HG02981 (cell line): ENCODE results near the gene RING1.

Experiments used
- ATAC-seq: cut with Tn5 transposase; IDR thresholded peaks from one replicate; pipeline ENCODE4 v1.9.1; 2021; ENCODE audit warnings: mild to moderate bottlenecking, moderate library complexity; ENCODE audit not compliant: unreplicated experiment

RING1 gene

DNA sequence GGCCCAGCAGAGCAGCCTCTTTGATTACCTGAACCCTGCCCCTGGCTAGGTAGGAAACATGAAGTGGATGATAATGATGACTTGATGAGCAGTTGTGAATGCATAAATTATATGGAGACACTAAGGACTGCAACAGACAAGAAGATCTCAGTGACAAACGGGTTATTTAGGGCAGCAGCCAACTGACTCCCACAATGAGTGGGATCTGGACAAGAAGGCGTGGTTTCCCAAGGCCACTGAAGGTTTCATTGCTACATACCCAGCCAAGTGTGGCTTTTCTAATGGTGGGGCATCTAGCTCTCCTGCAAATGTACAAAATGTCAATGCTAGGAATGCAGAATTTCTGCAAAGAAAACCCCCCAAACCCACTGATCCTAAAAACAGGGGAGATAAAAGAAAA, 29.4 kb downstream of the RING1 start:
- ATAC-seq, result no peak

GRCh38 chr6:33241968-33242367, 33.7 kb downstream of the RING1 start:
- ATAC-seq, result no peak

DNA sequence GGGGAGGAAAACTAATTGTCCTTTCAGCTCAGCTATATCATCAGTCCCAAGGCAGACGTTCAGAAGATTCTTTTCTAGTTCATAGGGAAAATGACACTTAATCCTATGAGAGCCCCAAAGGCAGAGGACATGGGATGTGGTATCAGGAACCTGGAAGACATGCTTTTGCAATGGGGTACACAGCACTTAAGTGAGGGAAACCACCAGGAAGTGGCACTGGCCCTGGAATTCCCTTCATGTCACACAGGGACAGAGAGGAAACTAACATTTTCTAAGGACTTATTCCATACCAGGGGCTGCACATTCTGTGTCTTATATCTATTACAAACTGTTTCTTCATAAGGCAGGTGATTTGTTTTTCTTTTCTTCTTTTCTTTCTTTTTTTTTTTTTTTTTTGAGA, 35.2 kb downstream of the RING1 start:
- no peak for ATAC-seq

DNA sequence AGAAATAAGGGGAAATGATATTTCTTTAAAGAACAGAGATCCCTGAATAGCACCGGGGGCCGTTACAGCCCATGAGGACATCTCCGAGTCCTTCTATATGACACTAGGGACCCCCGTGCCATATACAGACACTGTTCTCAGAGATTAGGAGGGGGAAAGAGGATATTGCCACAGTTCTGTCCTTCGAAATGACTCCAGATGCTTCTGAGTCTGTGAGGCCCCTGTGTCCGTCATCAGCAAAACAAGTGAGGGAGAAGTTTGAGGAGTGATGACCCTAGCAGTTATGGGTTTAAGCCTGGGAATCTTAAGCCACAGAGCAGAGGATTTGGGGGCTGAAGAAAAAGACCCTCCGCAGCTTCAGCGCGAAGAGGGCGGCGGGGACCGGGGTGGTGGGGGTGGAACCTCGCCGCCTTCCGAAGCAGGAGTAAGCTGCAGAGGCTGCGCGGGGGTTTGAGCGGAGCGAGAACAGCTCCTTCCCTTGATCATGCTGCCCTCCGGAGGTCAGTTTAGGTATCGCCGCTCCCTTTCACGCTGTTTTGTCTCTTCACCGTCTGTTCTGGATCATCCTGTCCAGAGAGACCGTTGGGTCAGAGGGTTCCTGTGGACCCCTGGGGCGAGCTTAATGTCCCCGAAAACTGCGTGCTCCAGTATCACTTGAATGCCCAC, 39.8 kb downstream of the RING1 start:
- ATAC-seq, result peak; percentile 41

- peak; percentile 3 for ATAC-seq
Observed at GRCh38 chr6:33248643-33248931, 40.3 kb downstream of the RING1 start.

DNA sequence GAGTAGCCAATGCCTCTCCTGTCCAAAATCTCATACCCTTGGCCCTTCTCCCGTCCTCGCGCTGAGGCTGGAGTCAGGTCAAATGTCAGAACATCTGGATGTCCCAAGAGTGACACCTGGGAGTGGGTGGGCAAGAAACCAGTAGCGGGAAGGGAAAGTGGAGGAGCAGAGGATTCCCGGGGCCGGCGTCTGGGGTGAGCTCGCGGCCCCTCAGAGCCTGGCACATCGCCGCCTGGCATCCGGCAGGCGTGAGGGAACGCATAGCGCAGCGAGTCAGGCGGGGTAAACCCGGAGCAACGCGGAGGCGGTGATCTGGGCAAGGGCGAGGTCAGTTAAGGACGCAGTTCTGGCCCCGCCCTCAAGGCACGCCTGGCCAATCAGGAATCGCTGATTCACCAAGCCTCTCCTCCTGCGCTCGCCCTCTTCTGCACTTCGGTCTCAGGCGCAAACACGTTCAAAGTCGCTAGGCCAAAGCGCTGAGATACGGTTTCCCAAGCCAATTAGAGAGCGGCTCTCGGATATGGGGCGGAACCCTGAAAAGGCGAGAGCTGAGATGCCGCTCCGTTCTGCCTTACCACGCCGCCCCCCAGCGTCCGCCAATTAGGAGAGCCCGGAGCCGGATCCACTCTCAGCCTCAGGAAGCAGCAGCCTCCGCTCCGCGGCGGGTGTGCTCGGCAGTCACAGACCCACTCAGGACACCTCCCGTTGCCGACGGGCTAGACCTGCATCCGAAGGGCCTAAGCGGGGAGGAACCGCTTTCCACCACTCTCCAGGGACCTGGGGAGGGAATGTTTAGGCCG, 40.8 kb downstream of the RING1 start:
- ATAC-seq, result peak; percentile 85

- ATAC-seq, result peak; percentile 0
Observed at GRCh38 chr6:33249732-33250630, 41.7 kb downstream of the RING1 start.

DNA sequence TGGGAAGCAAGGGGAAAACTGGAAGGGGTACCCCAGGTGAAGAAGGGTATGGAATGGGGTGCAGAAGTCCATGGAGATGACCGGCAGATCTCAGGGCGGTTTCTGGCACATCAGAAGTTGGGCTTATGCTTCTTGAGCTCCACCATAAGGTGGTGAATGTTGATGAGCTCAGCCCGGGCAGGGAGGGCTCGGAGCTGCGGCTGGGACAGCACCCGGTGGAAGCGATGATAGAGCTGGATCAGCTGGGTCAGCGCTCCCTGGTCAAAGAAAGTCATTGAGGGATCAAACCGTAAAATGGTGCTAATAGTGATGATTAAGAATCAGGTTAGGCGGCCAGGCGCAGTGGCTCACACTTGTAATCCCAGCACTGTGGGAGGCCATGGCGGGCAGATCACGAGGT, 42.4 kb downstream of the RING1 start:
- no peak for ATAC-seq

DNA sequence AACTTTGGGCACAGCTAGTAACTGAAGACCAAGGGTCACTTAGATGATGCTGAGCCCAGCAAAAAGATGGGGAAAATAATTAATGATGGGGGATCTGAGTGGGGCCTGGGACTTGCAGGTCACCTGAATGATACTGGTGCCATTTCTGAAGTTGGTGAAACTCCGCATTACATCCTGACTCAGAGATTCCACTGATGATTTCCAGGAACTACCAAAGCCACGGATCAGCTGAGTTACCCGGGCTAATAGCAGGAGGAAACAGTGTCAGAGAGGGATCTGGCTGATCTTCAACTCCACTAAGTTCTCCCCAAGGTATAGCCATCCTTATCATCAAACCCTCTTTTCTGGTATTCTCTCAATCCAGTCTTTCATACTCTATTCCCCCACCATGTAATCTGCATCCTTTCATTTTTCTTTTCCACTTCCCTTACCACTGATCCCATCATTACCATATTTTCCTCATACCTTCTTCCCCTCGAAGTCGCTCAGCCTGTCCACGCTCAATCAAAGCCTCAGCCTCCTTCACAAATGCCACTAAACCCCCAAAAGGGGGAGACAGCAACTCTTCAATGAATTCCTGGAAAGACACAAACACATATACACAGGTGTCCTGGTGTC, 43.2 kb downstream of the RING1 start:
- ATAC-seq, result no peak

GRCh38 chr6:33252759-33253158, 44.5 kb downstream of the RING1 start:
- no peak for ATAC-seq

DNA sequence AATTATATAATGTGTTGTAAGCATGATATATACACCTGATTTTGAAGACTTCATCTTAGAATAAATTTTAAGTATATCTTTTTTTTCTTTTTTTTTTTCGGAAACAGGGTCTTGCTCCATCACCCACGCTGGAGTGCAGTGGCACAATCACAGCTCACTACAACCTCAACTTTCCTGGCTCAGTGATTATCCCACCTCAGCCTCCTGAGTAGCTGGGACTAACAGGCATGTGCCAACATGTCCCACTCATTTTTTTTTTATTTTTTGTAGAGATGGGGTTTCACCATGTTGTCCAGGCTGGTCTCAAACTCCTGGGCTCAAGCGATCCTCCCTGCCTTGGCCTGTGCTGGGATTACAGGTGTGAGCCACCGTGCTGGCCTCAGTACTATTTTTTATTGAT, 46.3 kb downstream of the RING1 start:
- no peak for ATAC-seq

DNA sequence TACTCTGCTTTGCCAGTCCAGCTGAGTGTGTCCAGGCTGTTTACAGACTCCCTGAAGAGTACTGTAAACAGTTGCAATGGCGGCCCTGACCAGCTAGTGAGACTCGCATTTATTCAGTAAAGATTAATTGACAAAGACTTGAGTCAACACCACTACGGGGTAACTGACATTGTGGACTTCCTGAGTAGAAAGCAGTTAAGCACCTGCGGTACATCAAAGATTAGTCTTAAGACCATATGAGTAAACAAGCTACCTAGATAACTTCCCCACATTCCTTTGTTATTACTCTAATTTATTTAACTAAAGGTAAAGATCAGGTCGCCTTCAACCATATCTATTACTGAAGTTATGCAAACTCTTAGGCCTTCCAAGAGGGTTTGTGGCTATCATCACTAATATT, 50.7 kb downstream of the RING1 start:
- no peak for ATAC-seq
